NB4 (cell line): ENCODE measurements around the gene ACVR1.

ENCODE experiments used
- CTCF ChIP-seq: IDR thresholded peaks from one replicate; pipeline ENCODE4 v1.5.1; 2012; ENCODE audit warnings: low read depth, low read length
- MAX ChIP-seq: IDR thresholded peaks from 2 replicates; pipeline ENCODE4 v1.6.1; 2011; ENCODE audit warnings: low read depth, low read length
- MYC ChIP-seq: IDR thresholded peaks from 2 replicates; pipeline ENCODE4 v1.6.1; 2011; ENCODE audit warnings: low read depth, low read length
- POLR2A ChIP-seq: IDR thresholded peaks from 2 replicates; pipeline ENCODE4 v1.6.1; 2011; ENCODE audit warnings: mild to moderate bottlenecking; ENCODE audit not compliant: insufficient read length; ENCODE audit errors: extremely low read depth

DNA sequence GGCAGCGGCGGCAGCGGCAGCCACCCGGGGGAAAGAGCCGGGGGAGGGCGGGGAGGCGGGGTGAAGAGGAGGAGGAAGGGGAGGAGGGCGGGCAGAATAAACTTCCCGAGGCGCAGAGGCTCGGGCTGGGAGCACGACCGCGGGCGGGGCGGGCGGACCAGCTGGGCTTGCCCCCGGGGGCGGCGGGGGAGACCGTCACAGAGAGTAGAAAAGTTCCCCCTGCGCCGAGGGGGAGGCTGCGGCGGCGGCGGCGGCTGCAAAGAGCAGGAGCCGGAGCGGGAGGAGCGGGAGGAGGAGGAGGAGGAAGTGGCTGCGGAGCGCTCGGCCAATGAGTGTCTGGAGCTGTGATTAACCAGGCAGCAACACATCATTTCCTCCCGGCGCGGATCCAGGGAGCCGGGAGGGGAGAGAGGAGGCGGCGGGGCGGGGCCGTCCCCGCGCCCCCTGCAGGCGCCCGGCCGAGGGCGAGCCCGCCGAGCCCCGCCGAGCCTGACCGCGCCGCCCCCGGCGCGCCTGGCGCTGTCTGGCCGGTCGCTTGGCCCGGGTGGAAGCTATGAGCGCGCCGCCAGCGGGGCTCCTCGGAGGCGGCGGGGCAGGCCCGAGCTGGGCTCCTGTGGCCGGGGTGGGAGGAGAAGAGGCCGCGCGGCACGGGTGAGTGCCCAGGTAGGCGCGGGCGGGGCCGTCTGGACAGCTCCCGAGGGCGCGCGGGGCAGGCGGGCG lies at the start of gene ACVR1:
- TF ChIP-seq CTCF (peak; percentile 11), POLR2A (no peak), MAX (no peak), MYC (no peak)
